GM18498 (cell line): ENCODE data around the gene NF1.
"Not testable (repeated sequence)": the region's sequence is repeated elsewhere in the genome, so short reads cannot be mapped to it uniquely, and the experiment has no call there.

Experiments
- ATAC-seq: cut with Tn5 transposase; IDR thresholded peaks from one replicate; pipeline ENCODE4 v1.9.1; 2021; ENCODE audit warnings: mild to moderate bottlenecking, moderate library complexity; ENCODE audit not compliant: unreplicated experiment

NF1 gene

GRCh38 chr17:31379597-31380205 is 284.9 kb downstream of the NF1 start:
- ATAC-seq: no peak

DNA sequence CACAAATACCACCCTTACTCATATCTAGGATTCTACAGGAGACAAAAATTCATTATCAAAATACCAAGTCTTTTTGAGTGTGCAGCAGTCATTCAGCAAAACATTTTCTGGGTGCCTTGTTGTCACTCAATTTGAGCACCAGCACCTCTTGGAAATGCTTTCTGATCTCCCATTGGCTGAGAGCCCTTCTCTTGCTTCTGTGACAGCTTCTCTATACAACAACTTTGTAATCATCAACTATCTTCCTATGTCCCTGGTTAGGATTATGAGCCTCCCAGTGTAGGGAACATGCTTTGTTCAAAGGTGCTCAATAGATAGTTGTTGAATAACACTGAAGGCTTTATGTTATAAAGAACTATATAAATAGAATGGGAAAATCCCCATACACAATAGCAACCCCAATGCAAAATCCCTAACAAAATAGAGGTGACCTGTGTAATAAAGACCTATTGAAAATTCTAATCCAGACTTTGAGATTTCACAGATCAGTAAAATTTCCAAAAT is 286.4 kb downstream of the NF1 start:
- no peak for ATAC-seq

GRCh38 chr17:31382668-31383275 is 288.0 kb downstream of the NF1 start:
- ATAC-seq: not testable (repeated sequence)

GRCh38 chr17:31383488-31383887 is 288.7 kb downstream of the NF1 start:
- not testable (repeated sequence) for ATAC-seq

DNA sequence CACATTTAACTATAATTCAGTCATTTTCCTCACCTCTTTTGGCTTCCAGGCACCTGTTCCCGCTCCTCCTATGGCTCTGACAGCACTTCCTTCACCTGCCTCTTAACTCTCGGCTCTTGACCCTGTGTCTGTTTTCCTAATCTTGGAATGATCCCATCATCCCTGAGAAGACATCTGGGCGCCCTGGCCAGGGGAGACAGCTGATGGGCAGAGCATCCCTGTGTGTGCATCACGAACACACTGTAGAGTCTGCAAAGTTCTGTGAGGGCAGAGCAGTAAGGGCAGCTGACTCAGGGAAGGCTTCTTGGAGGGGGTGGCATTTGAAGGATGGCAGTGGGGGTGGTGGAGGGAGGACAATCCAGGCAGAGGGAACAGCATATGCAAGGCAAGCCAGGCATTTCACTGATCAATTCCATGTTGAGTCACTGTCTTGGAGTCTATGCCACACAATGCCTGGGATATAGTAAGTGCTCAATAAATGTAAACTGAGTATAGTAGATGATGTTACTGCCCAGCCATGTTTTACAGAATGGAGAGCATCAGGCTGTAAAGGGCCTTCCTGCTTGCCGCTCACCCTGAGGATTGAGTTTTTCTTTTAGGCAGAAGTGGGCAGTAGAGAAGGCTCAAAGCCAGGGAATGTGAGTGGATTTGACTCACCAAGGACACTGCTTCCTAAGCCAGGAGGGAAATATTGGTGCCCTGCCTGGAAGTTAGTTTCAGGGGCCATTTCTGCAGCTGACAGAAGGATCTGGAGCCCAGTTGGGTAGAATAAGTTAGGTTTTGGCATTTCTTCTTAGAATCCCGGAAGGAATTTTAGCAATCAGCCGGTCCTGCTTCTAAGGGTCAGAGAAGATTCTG is 290.9 kb downstream of the NF1 start:
- ATAC-seq: no peak

- no peak for ATAC-seq
Measured at GRCh38 chr17:31386542-31387075, 291.8 kb downstream of the NF1 start.

GRCh38 chr17:31387438-31387837 is 292.7 kb downstream of the NF1 start:
- no peak for ATAC-seq

DNA sequence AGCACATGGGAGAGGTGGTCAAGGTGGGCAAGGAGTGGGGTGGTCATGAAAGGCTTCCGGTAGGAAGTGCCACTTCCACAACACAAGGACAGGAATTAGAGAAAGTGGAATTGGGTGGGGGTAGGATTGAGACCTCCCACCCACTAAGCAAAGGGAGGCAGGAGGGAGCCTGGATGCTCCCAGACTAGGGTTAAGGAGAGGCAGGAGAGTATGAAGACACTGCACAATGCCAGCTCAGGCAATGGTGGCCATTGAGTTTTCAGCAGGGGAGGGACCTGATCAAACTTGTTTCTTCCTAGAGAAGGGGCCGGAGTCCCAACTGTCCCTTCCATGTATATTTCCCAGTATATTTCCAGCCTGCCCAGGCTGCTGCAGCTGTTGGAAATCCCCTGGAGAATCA is 293.6 kb downstream of the NF1 start:
- ATAC-seq: no peak

GRCh38 chr17:31388770-31389656 is 294.2 kb downstream of the NF1 start:
- ATAC-seq: no peak

GRCh38 chr17:31389657-31390381 is 295.0 kb downstream of the NF1 start:
- no peak for ATAC-seq

- no peak for ATAC-seq
Measured at GRCh38 chr17:31390426-31390747, 295.6 kb downstream of the NF1 start.

DNA sequence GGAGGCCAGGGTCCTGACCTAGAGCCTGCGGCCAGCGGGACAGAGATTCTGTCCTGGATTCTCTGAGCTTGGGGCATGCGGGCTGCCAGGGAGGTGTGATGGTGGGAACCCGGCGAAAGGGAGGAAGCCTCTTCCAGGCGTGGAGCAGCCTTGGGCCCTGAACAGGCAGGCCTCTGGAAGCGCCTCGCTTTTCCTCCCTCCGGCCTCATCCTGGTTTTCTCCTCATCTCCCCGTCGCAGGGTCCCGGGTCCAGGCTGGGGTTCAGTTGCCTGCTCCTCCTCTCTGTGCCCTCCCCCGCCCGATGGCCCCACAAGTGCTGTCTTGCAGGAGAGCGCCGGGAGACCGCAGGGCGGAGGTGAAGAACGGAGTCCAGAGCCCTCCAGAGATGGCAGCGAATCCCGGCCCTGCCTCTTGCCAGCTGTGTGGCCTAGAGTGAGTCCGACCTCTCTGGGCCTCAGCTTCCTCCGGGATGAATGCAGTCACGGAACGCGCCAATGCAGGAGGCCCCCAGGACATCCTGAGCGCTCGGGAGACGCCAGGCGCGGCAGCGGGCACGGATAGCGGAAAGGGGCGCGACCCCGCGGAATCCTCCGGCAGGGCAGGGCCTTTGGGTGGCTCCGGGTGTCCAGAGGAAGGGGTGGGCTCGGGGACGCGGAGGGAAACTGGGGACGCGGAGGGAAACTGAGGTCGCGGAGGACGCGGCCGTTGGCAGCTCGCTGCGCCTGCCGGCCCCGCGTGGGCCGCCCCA is 296.1 kb downstream of the NF1 start:
- no peak for ATAC-seq

- ATAC-seq: no peak
Measured at GRCh38 chr17:31391496-31391949, 296.7 kb downstream of the NF1 start, which contains the start of gene RAB11FIP4. Gene RAB11FIP4 (plus strand): TSS chr17:31391675. CDS start chr17:31391853, 178 bp downstream.

- no peak for ATAC-seq
Measured at GRCh38 chr17:31392002-31392855, 297.5 kb downstream of the NF1 start.

DNA sequence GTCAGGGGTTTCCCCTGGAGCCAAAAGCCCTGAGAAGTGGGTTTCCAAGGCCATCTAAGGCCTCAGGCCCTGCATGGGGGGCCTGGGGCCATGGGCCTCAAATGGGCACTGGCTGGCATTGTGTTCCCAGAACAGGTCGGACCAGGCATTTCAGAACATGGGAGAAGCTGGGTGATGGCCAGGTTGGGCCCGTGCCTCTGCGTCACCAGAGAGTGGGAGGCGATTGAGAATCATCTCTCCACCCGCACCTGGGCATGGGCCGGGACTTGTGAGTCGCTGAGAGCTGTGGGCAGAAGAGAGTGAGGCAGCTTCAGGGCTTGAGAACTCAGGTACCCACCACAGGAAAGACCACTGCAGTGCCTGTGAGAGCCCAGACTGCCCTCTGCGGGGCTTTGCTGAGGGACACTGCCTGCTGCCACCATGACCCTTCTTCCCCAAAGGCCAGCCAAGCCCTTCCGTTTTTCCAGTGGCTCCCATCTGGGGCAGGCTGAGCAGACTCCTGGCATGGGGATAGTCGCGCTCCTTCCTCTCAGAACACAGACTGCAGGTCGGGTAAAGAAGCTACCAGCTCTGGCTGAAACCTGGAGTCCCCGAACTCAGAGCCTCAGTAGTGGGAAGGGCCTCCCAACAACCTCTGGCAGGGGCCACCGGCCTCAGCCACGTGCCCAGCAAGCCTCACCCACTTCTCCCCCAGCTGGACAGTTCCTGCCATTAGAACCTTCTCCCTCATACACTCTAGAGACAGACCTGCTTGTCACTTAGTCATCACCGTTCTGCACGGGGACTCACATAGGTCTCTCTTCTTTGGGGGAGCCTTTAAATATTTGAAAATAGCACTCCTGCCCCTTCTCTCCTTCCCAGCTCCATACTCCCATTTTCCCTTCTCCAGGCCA is 298.3 kb downstream of the NF1 start:
- no peak for ATAC-seq

GRCh38 chr17:31393749-31394146 is 299.0 kb downstream of the NF1 start:
- no peak for ATAC-seq

GRCh38 chr17:31394544-31394943 is 299.8 kb downstream of the NF1 start:
- no peak for ATAC-seq
